ENCODE results near the gene MYBL2. TPM values are rescaled to one million over a fixed set of nuclear protein-coding genes. Genes with fewer than 3 reads are reported as not detected.

Gene MYBL2
- total and polyA plus RNA-seq, 3 experiments from 2014 or later, result 0.20 to 78.6 (median 78.3) TPM

- no peaks in the 10 kb centered on the region for H3K9me3 Mint-ChIP-seq
- H3K27ac Mint-ChIP-seq, result no peak overlapping the region
- H3K4me3 ChIP-seq (ENCODE audit: low read length), result no peak overlapping the region
- ChIA-PET POLR2A (no interaction called here), CTCF (interaction anchor here (1.2 to 1.4 kb wide), 2 partner anchors 9 to 28 kb away, joined by 3 read pairs; no protein-coding TSS in a partner anchor)
- peaks cover 41% of the 10 kb centered on the region for H3K4me1 ChIP-seq (ENCODE audit: insufficient read depth, low read length)
- no peaks in the 10 kb centered on the region for H3K36me3 Mint-ChIP-seq
- H3K27me3 Mint-ChIP-seq, result peaks cover 4 to 7% of the 10 kb centered on the region in 2 donors
- no peak overlapping the region for H3K27ac ChIP-seq (ENCODE audit: low read depth, low read length)
- no peaks in the 10 kb centered on the region for H3K9me3 ChIP-seq (ENCODE audit: low read length)
- no peaks in the 10 kb centered on the region for H3K36me3 ChIP-seq (ENCODE audit: insufficient read depth, low read length)
- H3K4me3 Mint-ChIP-seq, result no peak overlapping the region
- peaks cover 4 to 23% (median 17%) of the 10 kb centered on the region in 3 donors for H3K4me1 Mint-ChIP-seq
- no peaks in the 10 kb centered on the region for H3K27me3 ChIP-seq (ENCODE audit: insufficient read depth, low read length, poor library complexity, severe bottlenecking)
- peak in 2 of 5 donors; percentile 20 to 77 for DNase-seq
Measured at GRCh38 chr20:43727980-43728590, 61.2 kb downstream of the MYBL2 start.

- Histone ChIP-seq H3K4me1 (ENCODE audit: insufficient read depth, low read length) (peaks cover 39% of the 10 kb centered on the region), H3K27me3 (ENCODE audit: insufficient read depth, low read length, poor library complexity, severe bottlenecking) (no peaks in the 10 kb centered on the region), H3K4me3 (ENCODE audit: low read length) (no peak overlapping the region), H3K9me3 (ENCODE audit: low read length) (no peaks in the 10 kb centered on the region), H3K27ac (ENCODE audit: low read depth, low read length) (no peak overlapping the region), H3K36me3 (ENCODE audit: insufficient read depth, low read length) (no peaks in the 10 kb centered on the region)
- POLR2A ChIA-PET, result no interaction called here
- no peak overlapping the region for H3K27ac Mint-ChIP-seq
- no peaks in the 10 kb centered on the region for H3K36me3 Mint-ChIP-seq
- peaks cover 4 to 9% of the 10 kb centered on the region in 2 donors for H3K27me3 Mint-ChIP-seq
- no peak for DNase-seq
- CTCF ChIA-PET, result interaction anchor here (0.9 to 1.2 kb wide), 2 partner anchors 8 to 10 kb away, joined by 3 read pairs; no protein-coding TSS in a partner anchor
- peak overlapping the region in 1 of 7 donors; percentile 66 for H3K4me3 Mint-ChIP-seq
- H3K9me3 Mint-ChIP-seq, result no peaks in the 10 kb centered on the region
- H3K4me1 Mint-ChIP-seq, result peaks cover 4 to 24% (median 17%) of the 10 kb centered on the region in 3 donors
Measured at GRCh38 chr20:43728686-43729255, 61.9 kb downstream of the MYBL2 start.

DNA sequence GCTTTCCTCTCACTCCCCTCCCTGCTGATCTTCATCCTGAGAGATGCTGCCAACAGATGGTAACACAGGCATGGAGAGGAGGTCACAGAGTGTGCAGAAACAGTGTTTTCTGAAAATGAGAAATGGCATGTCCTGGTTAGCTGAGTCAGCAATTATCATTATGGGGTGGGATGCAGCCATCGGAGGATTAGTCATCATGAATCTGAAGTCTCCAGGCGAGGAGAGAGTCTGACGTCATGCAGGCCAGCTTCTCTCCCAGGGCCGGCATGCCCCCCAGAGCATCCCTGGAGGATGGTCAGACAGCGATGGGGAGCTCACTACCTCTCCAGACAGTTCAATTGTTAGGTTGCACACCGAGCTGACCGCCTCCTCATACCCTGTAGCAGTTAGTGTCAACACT is 64.6 kb downstream of the MYBL2 start:
- Histone ChIP-seq H3K4me1 (ENCODE audit: insufficient read depth, low read length) (peaks cover 37% of the 10 kb centered on the region), H3K27me3 (ENCODE audit: insufficient read depth, low read length, poor library complexity, severe bottlenecking) (no peaks in the 10 kb centered on the region), H3K9me3 (ENCODE audit: low read length) (no peaks in the 10 kb centered on the region), H3K4me3 (ENCODE audit: low read length) (no peak overlapping the region), H3K27ac (ENCODE audit: low read depth, low read length) (no peak overlapping the region), H3K36me3 (ENCODE audit: insufficient read depth, low read length) (no peaks in the 10 kb centered on the region)
- Mint-ChIP-seq H3K4me3 (no peak overlapping the region), H3K9me3 (no peaks in the 10 kb centered on the region), H3K36me3 (no peaks in the 10 kb centered on the region), H3K27ac (no peak overlapping the region), H3K4me1 (peaks cover 4 to 22% (median 17%) of the 10 kb centered on the region in 3 donors), H3K27me3 (peaks cover 4 to 9% of the 10 kb centered on the region in 2 donors)
- ChIA-PET POLR2A (no interaction called here), CTCF (no interaction called here)
- DNase-seq, result no peak

- peaks cover 4 to 26% (median 17%) of the 10 kb centered on the region in 3 donors for H3K4me1 Mint-ChIP-seq
- no peak overlapping the region for H3K4me3 ChIP-seq (ENCODE audit: low read length)
- no peaks in the 10 kb centered on the region for H3K9me3 ChIP-seq (ENCODE audit: low read length)
- ChIA-PET POLR2A (no interaction called here), CTCF (no interaction called here)
- peaks cover 7 to 8% of the 10 kb centered on the region in 2 donors for H3K27me3 Mint-ChIP-seq
- no peak overlapping the region for H3K27ac Mint-ChIP-seq
- no peaks in the 10 kb centered on the region for H3K36me3 Mint-ChIP-seq
- peaks cover 37% of the 10 kb centered on the region for H3K4me1 ChIP-seq (ENCODE audit: insufficient read depth, low read length)
- no peak overlapping the region for H3K27ac ChIP-seq (ENCODE audit: low read depth, low read length)
- DNase-seq, result no peak
- H3K27me3 ChIP-seq (ENCODE audit: insufficient read depth, low read length, poor library complexity, severe bottlenecking), result no peaks in the 10 kb centered on the region
- no peaks in the 10 kb centered on the region for H3K36me3 ChIP-seq (ENCODE audit: insufficient read depth, low read length)
- no peak overlapping the region for H3K4me3 Mint-ChIP-seq
- H3K9me3 Mint-ChIP-seq, result no peaks in the 10 kb centered on the region
Measured at GRCh38 chr20:43731927-43732326, 65.0 kb downstream of the MYBL2 start.

- Histone ChIP-seq H3K4me1 (ENCODE audit: insufficient read depth, low read length) (peaks cover 19% of the 10 kb centered on the region), H3K27ac (ENCODE audit: low read depth, low read length) (no peak overlapping the region), H3K9me3 (ENCODE audit: low read length) (no peaks in the 10 kb centered on the region), H3K4me3 (ENCODE audit: low read length) (no peak overlapping the region), H3K27me3 (ENCODE audit: insufficient read depth, low read length, poor library complexity, severe bottlenecking) (no peaks in the 10 kb centered on the region), H3K36me3 (ENCODE audit: insufficient read depth, low read length) (no peaks in the 10 kb centered on the region)
- Mint-ChIP-seq H3K36me3 (no peaks in the 10 kb centered on the region), H3K4me3 (no peak overlapping the region), H3K9me3 (no peaks in the 10 kb centered on the region), H3K27ac (no peak overlapping the region), H3K4me1 (peaks cover 0 to 13% (median 3%) of the 10 kb centered on the region in 3 donors), H3K27me3 (peaks cover 8 to 9% of the 10 kb centered on the region in 2 donors)
- POLR2A ChIA-PET, result no interaction called here
- CTCF ChIA-PET, result interaction anchor here (1.0 to 1.4 kb wide), 3 partner anchors 9 to 341 kb away, joined by 3 read pairs; no protein-coding TSS in a partner anchor
- DNase-seq, result no peak
Measured at GRCh38 chr20:43736588-43737158, 69.8 kb downstream of the MYBL2 start.

DNA sequence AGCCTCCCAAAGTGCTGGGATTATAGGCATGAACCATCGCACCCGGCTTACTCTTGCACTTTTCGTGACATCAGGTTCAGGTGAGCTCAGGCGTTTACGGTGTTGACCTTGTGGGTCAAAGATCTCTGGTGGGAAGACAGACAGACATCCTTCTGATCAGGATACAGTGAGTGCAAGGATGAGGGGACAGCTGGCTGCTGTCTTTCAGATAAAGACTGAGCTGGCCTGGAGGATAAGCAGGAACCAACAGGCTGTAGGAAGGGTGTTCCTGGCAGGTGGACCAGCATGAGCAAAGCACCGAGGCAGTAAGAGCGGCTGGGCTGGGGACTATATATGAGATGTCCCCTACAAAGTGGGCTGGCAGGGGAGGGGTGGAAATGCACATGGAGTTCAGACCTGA is 71.0 kb downstream of the MYBL2 start:
- Mint-ChIP-seq H3K27ac (no peak overlapping the region), H3K27me3 (peaks cover 5% of the 10 kb centered on the region in 2 donors), H3K4me3 (no peak overlapping the region), H3K9me3 (no peaks in the 10 kb centered on the region), H3K36me3 (no peaks in the 10 kb centered on the region), H3K4me1 (peaks cover 0 to 13% (median 3%) of the 10 kb centered on the region in 3 donors)
- no peak overlapping the region for H3K4me3 ChIP-seq (ENCODE audit: low read length)
- ChIA-PET CTCF (no interaction called here), POLR2A (no interaction called here)
- peaks cover 10% of the 10 kb centered on the region for H3K4me1 ChIP-seq (ENCODE audit: insufficient read depth, low read length)
- no peak overlapping the region for H3K27ac ChIP-seq (ENCODE audit: low read depth, low read length)
- no peaks in the 10 kb centered on the region for H3K9me3 ChIP-seq (ENCODE audit: low read length)
- no peaks in the 10 kb centered on the region for H3K27me3 ChIP-seq (ENCODE audit: insufficient read depth, low read length, poor library complexity, severe bottlenecking)
- no peak for DNase-seq
- H3K36me3 ChIP-seq (ENCODE audit: insufficient read depth, low read length), result no peaks in the 10 kb centered on the region

DNA sequence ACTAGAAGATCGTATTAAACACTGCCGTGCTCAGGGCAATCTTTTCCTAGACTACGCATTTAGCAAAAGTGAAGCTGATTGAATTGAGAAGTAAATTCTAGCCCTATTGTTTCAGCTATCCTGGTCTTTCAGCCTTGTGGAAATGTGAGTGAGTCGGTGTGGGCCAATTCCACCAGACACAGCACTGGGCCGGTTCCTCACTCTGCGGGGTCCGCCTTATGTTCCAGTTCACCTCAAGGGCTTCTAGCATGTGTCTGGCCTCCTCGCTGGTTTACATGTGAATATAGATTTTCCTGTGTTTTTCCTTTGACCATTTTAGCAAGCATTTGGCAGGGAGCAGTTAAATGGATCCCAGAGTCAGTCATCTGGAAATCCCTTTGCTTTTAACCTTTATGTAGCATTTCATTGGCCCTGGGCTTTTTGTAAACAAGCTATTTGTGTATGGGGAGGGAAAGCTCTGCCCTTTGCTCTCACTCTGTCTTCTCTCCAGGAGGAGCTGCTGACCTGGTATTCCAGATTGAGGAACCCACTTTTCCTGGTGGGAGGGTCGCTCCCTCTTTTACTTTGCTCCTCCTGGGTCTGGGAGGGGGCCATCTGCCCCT is 72.3 kb downstream of the MYBL2 start:
- no peaks in the 10 kb centered on the region for H3K4me1 ChIP-seq (ENCODE audit: insufficient read depth, low read length)
- peaks cover 2 to 10% of the 10 kb centered on the region in 2 donors for H3K27me3 Mint-ChIP-seq
- ChIA-PET POLR2A (no interaction called here), CTCF (interaction anchor here (2.3 kb wide), 1 partner anchor 11 kb away, joined by 11 read pairs; no protein-coding TSS in a partner anchor)
- no peak overlapping the region for H3K27ac ChIP-seq (ENCODE audit: low read depth, low read length)
- H3K36me3 ChIP-seq (ENCODE audit: insufficient read depth, low read length), result no peaks in the 10 kb centered on the region
- H3K27me3 ChIP-seq (ENCODE audit: insufficient read depth, low read length, poor library complexity, severe bottlenecking), result no peaks in the 10 kb centered on the region
- no peaks in the 10 kb centered on the region for H3K9me3 ChIP-seq (ENCODE audit: low read length)
- H3K9me3 Mint-ChIP-seq, result no peaks in the 10 kb centered on the region
- H3K36me3 Mint-ChIP-seq, result no peaks in the 10 kb centered on the region
- peaks cover 0 to 7% (median 0%) of the 10 kb centered on the region in 3 donors for H3K4me1 Mint-ChIP-seq
- no peak for DNase-seq
- peak overlapping the region in 1 of 8 donors; percentile 30 for H3K27ac Mint-ChIP-seq
- no peak overlapping the region for H3K4me3 Mint-ChIP-seq
- no peak overlapping the region for H3K4me3 ChIP-seq (ENCODE audit: low read length)

GRCh38 chr20:43740642-43741041 is 73.7 kb downstream of the MYBL2 start:
- no peak overlapping the region for H3K27ac ChIP-seq (ENCODE audit: low read depth, low read length)
- no peaks in the 10 kb centered on the region for H3K36me3 ChIP-seq (ENCODE audit: insufficient read depth, low read length)
- DNase-seq, result no peak
- Mint-ChIP-seq H3K4me1 (peaks cover 0 to 7% (median 0%) of the 10 kb centered on the region in 3 donors), H3K9me3 (no peaks in the 10 kb centered on the region), H3K36me3 (no peaks in the 10 kb centered on the region), H3K4me3 (no peak overlapping the region), H3K27me3 (peaks cover 2 to 10% of the 10 kb centered on the region in 2 donors), H3K27ac (no peak overlapping the region)
- H3K4me1 ChIP-seq (ENCODE audit: insufficient read depth, low read length), result no peaks in the 10 kb centered on the region
- no peaks in the 10 kb centered on the region for H3K9me3 ChIP-seq (ENCODE audit: low read length)
- H3K27me3 ChIP-seq (ENCODE audit: insufficient read depth, low read length, poor library complexity, severe bottlenecking), result peaks cover 6% of the 10 kb centered on the region
- ChIA-PET CTCF (interaction anchor here (2.3 kb wide), 1 partner anchor 9 kb away, joined by 11 read pairs; no protein-coding TSS in a partner anchor), POLR2A (no interaction called here)
- no peak overlapping the region for H3K4me3 ChIP-seq (ENCODE audit: low read length)
